Heart left ventricle (tissue), 16 donors: ENCODE results near the gene ARF6. TPM values are rescaled to one million over a fixed set of nuclear protein-coding genes. Genes with fewer than 3 reads are reported as not detected.
"Not testable (repeated sequence)": the region's sequence is repeated elsewhere in the genome, so short reads cannot be mapped to it uniquely, and the experiment has no call there.

Source experiments
- ATAC-seq, 4 donors: fragments of 200-7000 bp; cut with Tn5 transposase; one replicate each; pipeline ENCODE4 v1.9.1; 2020 to 2022; ENCODE audit warnings: moderate library complexity in 4 of 4, mild to moderate bottlenecking in 3 of 4, moderate number of reproducible peaks in 1 of 4
- DNase-seq, 5 donors: peaks; one replicate each; pipeline ENCODE4 v3.0.0-alpha.2; 2020
- H3K27ac ChIP-seq, 12 donors: fragments of 200-600 bp; sonication (generic) in 4 of 12; one replicate each; pipeline versions ENCODE4 v1.5.0 to v1.8.0; 2016 to 2022; ENCODE audit warnings: mild to moderate bottlenecking in 2 of 12
- H3K27me3 ChIP-seq, 9 donors: fragments of 200-600 bp; sonication (generic) in 2 of 9; one replicate each; pipeline versions ENCODE4 v1.5.1 to v1.8.0; 2016 to 2022; ENCODE audit warnings: mild to moderate bottlenecking in 3 of 9
- H3K36me3 ChIP-seq, 9 donors: fragments of 200-600 bp; sonication (generic) in 2 of 9; one replicate each; pipeline versions ENCODE4 v1.5.0 to v1.8.0; 2018 to 2022; ENCODE audit warnings: mild to moderate bottlenecking in 2 of 9
- H3K4me1 ChIP-seq, 12 donors: fragments of 200-600 bp; sonication (generic) in 4 of 12; one replicate each; pipeline versions ENCODE4 v1.5.0 to v1.8.0; 2016 to 2022; ENCODE audit warnings: mild to moderate bottlenecking in 3 of 12
- H3K4me3 ChIP-seq, 12 donors: fragments of 200-600 bp; sonication (generic) in 4 of 12; one replicate each; pipeline versions ENCODE4 v1.5.0 to v1.8.0; 2017 to 2022; ENCODE audit warnings: mild to moderate bottlenecking in 9 of 12, moderate library complexity in 4 of 12
- H3K9me3 ChIP-seq, 12 donors: fragments of 200-600 bp; sonication (generic) in 4 of 12; one replicate each; pipeline versions ENCODE4 v1.5.0 to v1.8.0; 2016 to 2022; ENCODE audit warnings: mild to moderate bottlenecking in 1 of 12
- CTCF ChIP-seq, 12 donors: fragments of 200-600 bp; sonication (generic) in 4 of 12; IDR thresholded peaks; one replicate each; pipeline versions ENCODE4 v1.5.0 to v1.8.0; 2018 to 2022; ENCODE audit warnings: antibody characterized with exemption in 12 of 12, mild to moderate bottlenecking in 5 of 12
- POLR2A ChIP-seq, 2 donors: fragments of 450-650 bp; IDR thresholded peaks; one replicate each; pipeline ENCODE4 v1.6.1; 2017; ENCODE audit warnings: antibody characterized with exemption in 2 of 2, mild to moderate bottlenecking in 2 of 2, moderate library complexity in 2 of 2
- WGBS, 4 donors: extraction: QIAGEN DNeasy Blood & Tissue Kit in 2 of 4; methylation state at CpG; one replicate each; pipeline versions ENCODE4 v1.1.5 to v1.1.7; 2013 to 2018; 5-methylcytosine and 5-hydroxymethylcytosine counted together
- intact Hi-C, 10 donors: fragments of 100-400 bp; cut with DNase I; formaldehyde crosslinking; loops; one replicate each; pipeline versions ENCODE4 v1.11.1 to v1.14.2; 2022
- polyA plus RNA-seq, 2 donors: library from polyadenylated mRNA; stranded (reverse); fragments of 200-250 nt; gene quantifications; one replicate each; pipeline ENCODE4 v1.2.3, GENCODE V29; 2013
- total RNA-seq, 9 donors: library from RNA; depleted of rRNA in 2 of 9; stranded (reverse); fragments of >200 nt in 2 of 9; fragmentation: NEBNext Ultra II Directional in 3 of 9; extraction: Animal tissue kit (Norgen Biotek cat#: 25700) in 3 of 9; gene quantifications; one replicate each; pipeline versions ENCODE4 v1.1.0 to v1.2.4, GENCODE V29; 2016 to 2023
- donor health status: ischemic (EF 13 %, LVEDD 7.1; RV severe dilation, severe dysfunction).
- donor health status: healthy with polysubstance abuse.
- donor health status: DM: no; HTN: yes; CAD: no.
- donor health status: DM: no; HTN: no; CAD: no.
- donor health status: ischemic (EF 25% LVEDD 6.9; RV normal size, moderate dysfunction).
- donor health status: ischemic (EF 25% LVEDD 5.7; RV mildly dilated, moderate dysfunction).
- donor health status: healthy.
- donor health status: DM: yes; HTN: yes; CAD: no.
- donor health status: ischemic (EF 35%, LVEDD 5.7; RV mildly dilated, moderate dysfunction).
- donor health status: nonischemic (EF 11% LVEDD 7.7; RV severe dilation, severe dysfunction).
- donor health status: DM: yes; HTN: yes; CAD: no.
- donor health status: PGD.
- donor health status: ischemic (EF 29% LVEDD 5.4; RV normal size, mild dysfunction).
- donor health status: nonischemic (EF 23%, LVEDD 6.1; RV moderate dilation, normal function).

Gene ARF6
- total and polyA plus RNA-seq, 11 donors, result 12.0 to 49.3 (median 27.4) TPM

GRCh38 chr14:49897965-49898364 is 5.1 kb downstream of the ARF6 start:
- TF ChIP-seq POLR2A (IDR thresholded peaks at IDR 0.05) (no peak), CTCF (IDR thresholded peaks at IDR 0.05) (no peak)
- DNase-seq, result no peak
- peak overlapping the region in 9 of 12 donors; percentile 1 to 100 (median 27) for H3K27ac ChIP-seq
- no peaks in the 10 kb centered on the region for H3K27me3 ChIP-seq
- H3K36me3 ChIP-seq, result peaks cover 0 to 31% (median 21%) of the 10 kb centered on the region in 9 donors
- 80 to 95% (median 87%) methylated on average over 1 of the region's 1 CpG for WGBS, 4 donors
- intact Hi-C loops, result loop anchor here in 4 of 10 donors (5.0 to 10.0 kb wide), 4 partner anchors 49 to 637 kb away; partner anchors contain the start of gene MAP4K5 (in 1 of the 4)
- H3K4me3 ChIP-seq, result peak overlapping the region in 2 of 12 donors; percentile 77 to 99
- H3K4me1 ChIP-seq, result peaks cover 10 to 58% (median 44%) of the 10 kb centered on the region in 12 donors
- no peak for ATAC-seq
- no peaks in the 10 kb centered on the region for H3K9me3 ChIP-seq

DNA sequence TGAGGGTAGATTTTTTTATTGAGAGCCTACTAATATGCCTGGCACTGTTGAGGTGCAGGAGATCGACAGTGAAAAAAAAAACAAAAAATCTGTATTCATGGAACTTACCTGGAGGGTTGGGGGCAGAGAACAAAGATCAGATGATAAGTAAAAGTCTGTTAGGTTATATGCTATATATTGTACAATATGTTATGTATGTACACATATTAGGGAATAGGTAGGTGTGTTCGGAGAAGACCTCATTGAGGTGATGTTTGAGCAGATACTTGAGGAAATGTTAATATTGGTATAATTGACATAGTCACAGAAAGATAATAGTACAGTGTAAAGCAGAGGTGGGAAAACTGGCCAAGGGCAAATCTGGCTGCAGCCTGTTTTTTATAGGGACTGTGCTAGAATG is 5.6 kb downstream of the ARF6 start:
- no peaks in the 10 kb centered on the region for H3K9me3 ChIP-seq
- peak overlapping the region in 2 of 12 donors; percentile 77 to 99 for H3K4me3 ChIP-seq
- WGBS, 4 donors, result 75 to 95% (median 92%) methylated on average over 2 of the region's 2 CpGs
- H3K4me1 ChIP-seq, result peaks cover 10 to 58% (median 44%) of the 10 kb centered on the region in 12 donors
- ATAC-seq, result no peak
- intact Hi-C loops, result loop anchor here in 4 of 10 donors (5.0 to 10.0 kb wide), 4 partner anchors 49 to 636 kb away; partner anchors contain the start of gene MAP4K5 (in 1 of the 4)
- no peaks in the 10 kb centered on the region for H3K27me3 ChIP-seq
- no peak for TF ChIP-seq POLR2A (IDR thresholded peaks at IDR 0.05)
- no peak for TF ChIP-seq CTCF (IDR thresholded peaks at IDR 0.05)
- H3K36me3 ChIP-seq, result peaks cover 0 to 31% (median 21%) of the 10 kb centered on the region in 9 donors
- DNase-seq, result no peak
- peak overlapping the region in 6 of 12 donors; percentile 1 to 100 (median 35) for H3K27ac ChIP-seq

GRCh38 chr14:49900973-49901372 is 8.1 kb downstream of the ARF6 start:
- TF ChIP-seq POLR2A (IDR thresholded peaks at IDR 0.05) (no peak), CTCF (IDR thresholded peaks at IDR 0.05) (no peak)
- ATAC-seq (no peak), DNase-seq (no peak)
- whole genome bisulfite sequencing, 4 donors, result 96 to 100% (median 100%) methylated on average over 1 of the region's 1 CpG
- no peak overlapping the region for H3K27ac ChIP-seq
- H3K36me3 ChIP-seq, result peaks cover 0 to 8% (median 0%) of the 10 kb centered on the region in 9 donors
- no peak overlapping the region for H3K4me3 ChIP-seq
- no peaks in the 10 kb centered on the region for H3K9me3 ChIP-seq
- intact Hi-C loops, result no loop called here
- peaks cover 6 to 46% (median 28%) of the 10 kb centered on the region in 12 donors for H3K4me1 ChIP-seq
- H3K27me3 ChIP-seq, result no peaks in the 10 kb centered on the region

GRCh38 chr14:49902679-49903246 is 9.9 kb downstream of the ARF6 start:
- H3K36me3 ChIP-seq, ATAC-seq, H3K9me3 ChIP-seq, H3K4me3 ChIP-seq, intact Hi-C loops, DNase-seq, H3K27ac ChIP-seq, H3K27me3 ChIP-seq: not testable (repeated sequence)
- H3K4me1 ChIP-seq, result peaks cover 0 to 45% (median 11%) of the 10 kb centered on the region in 12 donors
- WGBS, 4 donors, result 80 to 82% (median 81%) methylated on average over 23 to 24 of the region's 24 CpGs
